SU-DHL-6 (cell line): ENCODE measurements around the gene ZFYVE9.

ENCODE experiments used
- H2AFZ ChIP-seq: fragments of 200-600 bp; sonication (generic); 2 replicates; pipeline ENCODE4 v1.6.1; 2014; ENCODE audit warnings: low read depth, mild to moderate bottlenecking, moderate library complexity, mixed read lengths, antibody characterized with exemption, low read length; ENCODE audit not compliant: severe bottlenecking
- H3F3A ChIP-seq: fragments of 200-600 bp; shearing (Covaris generic); 2 replicates; pipeline ENCODE4 v1.6.0; 2016; ENCODE audit warnings: antibody characterized with exemption, mild to moderate bottlenecking; ENCODE audit not compliant: insufficient read depth
- H3K27ac ChIP-seq: fragments of 200-600 bp; sonication (generic); 2 replicates; pipeline ENCODE4 v1.5.1; 2016; ENCODE audit warnings: low read depth, mild to moderate bottlenecking, low read length, moderate library complexity, mixed read lengths
- H3K27me3 ChIP-seq: fragments of 200-600 bp; sonication (generic), shearing (Covaris generic); 2 replicates; pipeline ENCODE4 v1.6.0; 2014; ENCODE audit warnings: mild to moderate bottlenecking, low read length
- H3K36me3 ChIP-seq: fragments of 200-600 bp; sonication (generic); 2 replicates; pipeline ENCODE4 v1.6.1; 2014; ENCODE audit warnings: mild to moderate bottlenecking, low read length, mixed read lengths
- H3K4me2 ChIP-seq: fragments of 300-600, 200-600 bp; shearing (Covaris generic), sonication (generic); 2 replicates; pipeline ENCODE4 v1.6.0; 2014; ENCODE audit warnings: low read length, low read depth, mild to moderate bottlenecking; ENCODE audit not compliant: poor library complexity, severe bottlenecking
- H3K4me3 ChIP-seq: fragments of 200-600 bp; sonication (generic); 2 replicates; pipeline ENCODE4 v1.5.1; 2014; ENCODE audit warnings: antibody characterized with exemption, low read length, mild to moderate bottlenecking, mixed read lengths; ENCODE audit not compliant: insufficient read depth, poor library complexity, severe bottlenecking
- H3K79me2 ChIP-seq: fragments of 200-600 bp; sonication (generic); 2 replicates; pipeline ENCODE4 v1.6.1; 2014; ENCODE audit warnings: mild to moderate bottlenecking, low read length, moderate library complexity; ENCODE audit not compliant: insufficient read depth
- H3K9ac ChIP-seq: fragments of 200-600 bp; sonication (generic); 2 replicates; pipeline ENCODE4 v1.7.0; 2014; ENCODE audit warnings: mild to moderate bottlenecking, low read length
- H3K9me2 ChIP-seq: fragments of 200-600 bp; sonication (generic); replicated peaks from 2 replicates; pipeline ENCODE4 v1.6.1; 2014; ENCODE audit warnings: low read length; ENCODE audit not compliant: insufficient read depth
- H3K9me3 ChIP-seq: fragments of 200-600 bp; sonication (generic); 2 replicates; pipeline ENCODE4 v1.6.1; 2014; ENCODE audit warnings: low read length, mixed read lengths; ENCODE audit not compliant: insufficient read depth
- H4K20me1 ChIP-seq: fragments of 200-600 bp; sonication (generic); 2 replicates; pipeline ENCODE4 v1.6.1; 2014; ENCODE audit warnings: low read depth, mild to moderate bottlenecking, antibody characterized with exemption, low read length, moderate library complexity, mixed read lengths
- EZH2phosphoT487 ChIP-seq: fragments of 200-600 bp; sonication (generic), shearing (Covaris generic); conservative IDR thresholded peaks from 2 replicates; pipeline ENCODE4 v1.6.1; 2018; ENCODE audit warnings: mild to moderate bottlenecking, antibody characterized with exemption, low read length, moderate library complexity, mixed read lengths
- TF ChIP-seq, protein P1 (sequence below): fragments of 200-600 bp; sonication (generic); IDR thresholded peaks from one replicate; pipeline ENCODE4 v1.5.1; 2017; ENCODE audit warnings: antibody characterized with exemption, mild to moderate bottlenecking, low read length, moderate library complexity; ENCODE audit not compliant: insufficient read depth, poor library complexity, severe bottlenecking

ZFYVE9 gene

DNA sequence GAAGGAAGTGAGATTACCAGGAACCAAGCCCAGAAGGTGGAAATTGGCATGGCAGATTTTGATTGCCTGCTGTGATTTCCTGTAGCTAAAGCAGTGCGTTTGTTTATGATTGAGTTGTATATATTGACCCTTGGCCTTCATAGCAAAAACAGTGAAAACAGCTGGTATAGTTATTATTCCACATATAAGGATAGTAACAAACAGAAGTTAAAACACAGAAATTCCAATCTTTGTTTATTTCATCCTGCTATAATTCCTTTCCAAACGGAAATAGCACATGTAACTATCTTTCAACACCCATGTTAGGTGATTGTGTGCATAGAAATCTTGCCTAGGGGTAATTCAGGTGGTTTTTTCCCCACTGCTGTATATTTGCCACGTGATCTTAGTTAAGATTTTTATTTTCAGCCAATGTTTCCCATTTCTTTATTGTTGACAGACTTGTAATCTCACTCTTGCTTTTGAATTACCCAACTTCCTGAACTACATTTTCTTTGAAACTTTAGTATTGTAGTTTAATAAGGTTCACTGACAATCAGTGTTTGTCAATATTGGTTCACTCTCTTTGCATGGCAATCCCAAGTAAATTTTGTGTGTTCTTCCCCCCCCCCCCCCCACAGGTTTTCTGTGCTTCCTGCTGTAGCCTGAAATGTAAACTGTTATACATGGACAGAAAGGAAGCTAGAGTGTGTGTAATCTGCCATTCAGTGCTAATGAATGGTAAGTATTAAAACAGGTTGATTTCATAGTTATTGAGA is 121.4 kb downstream of the ZFYVE9 start:
- H3K4me2 ChIP-seq = no peak overlapping the region
- TF ChIP-seq, protein P1, sequence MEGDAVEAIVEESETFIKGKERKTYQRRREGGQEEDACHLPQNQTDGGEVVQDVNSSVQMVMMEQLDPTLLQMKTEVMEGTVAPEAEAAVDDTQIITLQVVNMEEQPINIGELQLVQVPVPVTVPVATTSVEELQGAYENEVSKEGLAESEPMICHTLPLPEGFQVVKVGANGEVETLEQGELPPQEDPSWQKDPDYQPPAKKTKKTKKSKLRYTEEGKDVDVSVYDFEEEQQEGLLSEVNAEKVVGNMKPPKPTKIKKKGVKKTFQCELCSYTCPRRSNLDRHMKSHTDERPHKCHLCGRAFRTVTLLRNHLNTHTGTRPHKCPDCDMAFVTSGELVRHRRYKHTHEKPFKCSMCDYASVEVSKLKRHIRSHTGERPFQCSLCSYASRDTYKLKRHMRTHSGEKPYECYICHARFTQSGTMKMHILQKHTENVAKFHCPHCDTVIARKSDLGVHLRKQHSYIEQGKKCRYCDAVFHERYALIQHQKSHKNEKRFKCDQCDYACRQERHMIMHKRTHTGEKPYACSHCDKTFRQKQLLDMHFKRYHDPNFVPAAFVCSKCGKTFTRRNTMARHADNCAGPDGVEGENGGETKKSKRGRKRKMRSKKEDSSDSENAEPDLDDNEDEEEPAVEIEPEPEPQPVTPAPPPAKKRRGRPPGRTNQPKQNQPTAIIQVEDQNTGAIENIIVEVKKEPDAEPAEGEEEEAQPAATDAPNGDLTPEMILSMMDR = no peak
- TF ChIP-seq EZH2phosphoT487 = no peak
- no peak overlapping the region for H2AFZ ChIP-seq
- H3K9me2 ChIP-seq = no peaks in the 10 kb centered on the region
- H4K20me1 ChIP-seq = 0 out of 2 replicates have a peak, but pooled peaks cover 3% of the 10 kb centered on the region
- H3F3A ChIP-seq = no peaks in the 10 kb centered on the region
- no peaks in the 10 kb centered on the region for H3K79me2 ChIP-seq
- H3K4me3 ChIP-seq = no peak overlapping the region
- no peaks in the 10 kb centered on the region for H3K36me3 ChIP-seq
- H3K9ac ChIP-seq = no peak overlapping the region
- H3K9me3 ChIP-seq = no peaks in the 10 kb centered on the region
- H3K27me3 ChIP-seq = no peaks in the 10 kb centered on the region
- no peak overlapping the region for H3K27ac ChIP-seq

DNA sequence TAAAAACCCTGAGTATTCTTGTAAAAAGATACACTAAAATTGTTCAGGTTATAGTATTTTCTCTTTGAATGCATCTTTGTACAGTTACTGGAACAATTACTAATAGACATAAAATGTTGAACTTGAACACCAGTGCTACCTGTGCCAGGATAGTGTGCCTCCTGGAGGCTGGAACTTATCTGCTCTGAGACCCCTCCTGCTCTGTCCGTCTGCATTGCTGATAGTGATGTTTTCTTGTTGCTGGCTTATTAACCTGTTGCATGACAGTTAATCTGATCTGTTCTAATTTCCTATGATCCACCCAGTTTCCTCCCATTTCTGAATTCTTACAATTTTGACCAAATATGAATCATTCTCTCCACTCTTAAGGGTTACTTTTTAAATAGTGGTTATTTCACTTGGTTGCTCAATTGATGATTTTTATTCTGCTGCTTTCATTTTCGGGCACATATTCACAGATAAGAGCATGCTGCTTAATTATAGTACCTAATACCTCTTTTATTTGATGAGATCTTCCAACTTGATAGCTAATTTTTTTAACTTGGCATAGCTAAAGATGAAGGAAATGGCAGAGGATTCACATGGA is 122.7 kb downstream of the ZFYVE9 start:
- Histone ChIP-seq H3K9me3 (no peaks in the 10 kb centered on the region), H3K4me2 (no peak overlapping the region), H3K79me2 (no peaks in the 10 kb centered on the region), H3K36me3 (no peaks in the 10 kb centered on the region), H4K20me1 (0 out of 2 replicates have a peak, but pooled peaks cover 3% of the 10 kb centered on the region), H3K9ac (no peak overlapping the region), H3K9me2 (no peaks in the 10 kb centered on the region), H3K27me3 (no peaks in the 10 kb centered on the region), H3K4me3 (no peak overlapping the region), H2AFZ (no peak overlapping the region), H3K27ac (no peak overlapping the region), H3F3A (no peaks in the 10 kb centered on the region)
- TF ChIP-seq, protein P1 = no peak
- no peak for TF ChIP-seq EZH2phosphoT487

- H3K79me2 ChIP-seq = no peaks in the 10 kb centered on the region
- H3F3A ChIP-seq = no peaks in the 10 kb centered on the region
- no peaks in the 10 kb centered on the region for H3K36me3 ChIP-seq
- TF ChIP-seq, protein P1 = no peak
- H3K9me2 ChIP-seq = no peaks in the 10 kb centered on the region
- no peak overlapping the region for H3K4me3 ChIP-seq
- 0 out of 2 replicates have a peak, but pooled peaks cover 3% of the 10 kb centered on the region for H4K20me1 ChIP-seq
- H3K4me2 ChIP-seq = no peak overlapping the region
- no peaks in the 10 kb centered on the region for H3K27me3 ChIP-seq
- H2AFZ ChIP-seq = no peak overlapping the region
- H3K9ac ChIP-seq = no peak overlapping the region
- H3K27ac ChIP-seq = no peak overlapping the region
- no peaks in the 10 kb centered on the region for H3K9me3 ChIP-seq
Measured at GRCh38 chr1:52266507-52266906, 124.6 kb downstream of the ZFYVE9 start.
